ENCODE measurements around the gene CDK13.
"Not testable (repeated sequence)": the region's sequence is repeated elsewhere in the genome, so short reads cannot be mapped to it uniquely, and the experiment has no call there.

Gene CDK13

DNA sequence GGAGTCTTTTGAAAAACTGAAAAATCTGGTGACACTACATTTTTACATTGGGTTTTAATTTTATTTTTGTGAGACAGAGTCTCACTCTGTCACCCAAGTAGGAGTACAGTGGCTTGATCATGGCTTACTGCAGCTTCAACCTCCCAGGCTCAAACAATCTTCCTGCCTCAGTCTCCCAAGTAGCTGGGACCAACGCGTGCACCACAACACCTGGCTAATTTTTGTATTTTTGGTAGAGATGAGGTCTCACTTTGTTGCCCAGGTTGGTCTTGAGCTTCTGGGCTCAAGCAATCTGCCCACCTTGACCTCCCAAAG is 172.8 kb downstream of the CDK13 start:
- Mint-ChIP-seq H3K27ac (no peak overlapping the region), H3K36me3 (peaks cover 3% of the 10 kb centered on the region), H3K4me1 (ENCODE audit: low read depth) (peaks cover 3% of the 10 kb centered on the region), H3K27me3 (no peaks in the 10 kb centered on the region), H3K4me3 (no peak overlapping the region), H3K9me3 (ENCODE audit: low read depth) (no peaks in the 10 kb centered on the region)

DNA sequence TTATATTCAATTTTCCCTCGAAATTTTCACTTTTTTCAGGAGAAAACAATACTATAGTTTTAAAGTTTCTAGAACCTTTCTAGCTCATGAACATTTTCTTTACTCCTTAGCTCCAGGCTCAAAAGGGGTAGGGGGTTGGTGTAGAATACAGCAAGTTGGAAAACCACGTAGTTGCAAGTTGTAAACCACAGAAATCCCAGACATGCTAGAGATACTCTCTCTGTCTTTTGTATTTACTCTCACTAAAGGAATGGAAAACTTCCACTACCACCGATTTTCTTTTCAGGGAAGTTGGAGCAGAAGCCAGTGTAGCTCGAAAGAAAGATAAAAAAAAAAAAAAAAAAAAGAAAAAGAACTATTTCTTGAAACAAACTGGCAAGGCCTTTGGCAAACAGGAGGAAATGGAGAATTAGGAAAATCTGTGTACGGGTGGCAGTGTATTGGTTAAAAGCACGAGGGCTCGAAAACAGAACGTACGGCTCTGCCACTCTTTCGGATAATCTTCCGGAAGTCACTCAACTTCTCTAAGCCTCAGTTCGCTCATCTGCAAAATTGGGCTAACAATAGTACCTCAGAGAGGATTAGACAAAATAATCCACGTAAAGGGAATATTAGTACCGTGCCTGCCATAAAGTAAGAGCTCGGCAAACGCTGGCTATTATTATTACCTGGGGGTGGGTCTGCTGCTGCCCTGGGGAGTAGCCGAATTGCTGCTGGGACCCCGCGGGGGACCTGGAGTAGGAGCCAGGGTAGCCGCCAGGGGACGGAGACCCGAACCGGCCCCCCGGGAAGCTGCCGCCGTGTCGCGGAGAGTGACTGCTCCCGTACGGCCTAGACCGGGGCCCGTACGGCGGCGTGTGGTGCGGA is 183.7 kb downstream of the CDK13 start:
- Mint-ChIP-seq H3K36me3 (peaks cover 5% of the 10 kb centered on the region), H3K4me3 (peak overlapping the region; percentile 95), H3K4me1 (ENCODE audit: low read depth) (peaks cover 47% of the 10 kb centered on the region), H3K27me3 (no peaks in the 10 kb centered on the region), H3K27ac (peak overlapping the region; percentile 93), H3K9me3 (ENCODE audit: low read depth) (no peaks in the 10 kb centered on the region)

DNA sequence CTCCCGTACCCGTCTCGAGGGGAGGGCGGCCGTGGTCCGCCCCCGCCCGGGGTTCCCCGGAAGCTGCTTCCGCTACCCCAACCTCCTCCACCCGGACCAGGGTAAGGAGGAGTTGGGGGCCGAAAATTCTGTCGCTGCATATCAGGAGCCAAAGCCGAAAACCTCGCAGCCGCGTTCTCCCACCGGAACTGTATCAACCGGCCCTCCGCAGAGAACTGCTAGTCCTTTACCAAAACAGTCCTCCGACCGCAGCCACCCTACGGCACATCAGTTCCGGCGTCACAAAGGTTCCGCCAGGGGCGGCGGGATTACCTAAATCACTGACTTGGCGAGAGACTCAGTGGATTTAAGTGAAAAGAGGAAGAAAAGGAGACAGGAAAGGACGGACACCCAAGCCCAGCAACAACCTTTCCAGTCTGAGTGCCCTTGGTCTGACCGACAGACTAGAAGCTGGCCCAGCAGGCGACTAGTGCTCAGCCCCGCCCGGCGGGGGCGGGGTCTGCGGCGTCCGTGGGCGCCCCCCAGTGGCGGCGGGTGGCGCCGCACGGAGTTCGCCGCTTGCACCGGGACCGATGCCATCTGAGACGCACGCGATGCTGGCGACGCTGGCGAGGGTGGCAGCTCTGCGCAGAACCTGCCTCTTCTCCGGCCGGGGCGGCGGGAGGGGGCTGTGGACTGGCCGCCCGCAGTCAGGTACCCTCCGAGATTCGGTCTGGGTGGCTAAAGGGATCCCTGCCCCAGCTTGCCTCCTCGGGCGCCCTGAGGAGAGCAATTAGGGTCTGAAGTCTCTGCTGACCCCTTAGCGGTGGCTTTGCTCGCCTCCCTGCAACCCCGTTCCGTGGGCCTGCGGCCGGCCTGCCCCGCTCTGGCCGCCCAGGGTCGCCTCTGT is 184.6 kb downstream of the CDK13 start, which contains the start of the genes MPLKIP and SUGCT:
TSS of gene MPLKIP (minus strand) at position 195 of the 889 bp plus-strand sequence. CDS start at position 140, 55 bp downstream.
TSS of gene SUGCT (plus strand) at position 578 of the 889 bp plus-strand sequence.
- Mint-ChIP-seq H3K27me3 (no peaks in the 10 kb centered on the region), H3K4me3 (peak within 1 kb of the TSS; percentile 95), H3K36me3 (peaks cover 6% of the 10 kb centered on the region), H3K9me3 (ENCODE audit: low read depth) (no peaks in the 10 kb centered on the region), H3K4me1 (ENCODE audit: low read depth) (peaks cover 41% of the 10 kb centered on the region), H3K27ac (peak within 1 kb of the TSS; percentile 99)

DNA sequence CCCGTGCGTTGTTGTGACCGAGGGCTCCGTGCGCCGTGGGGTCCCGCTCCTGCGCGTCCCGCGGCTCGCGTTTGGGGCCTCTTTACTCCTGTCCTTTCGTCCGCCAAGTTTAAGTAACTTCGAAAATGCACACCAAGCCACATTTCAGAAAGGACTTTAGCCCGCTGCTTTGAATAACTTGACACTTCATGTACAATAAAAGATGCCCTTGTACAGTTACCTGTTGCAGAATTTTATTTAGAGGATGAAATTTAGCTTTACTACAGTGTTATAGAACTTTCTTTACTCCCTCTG is 185.2 kb downstream of the CDK13 start:
- Mint-ChIP-seq H3K4me3 (peak overlapping the region; percentile 83), H3K36me3 (peaks cover 6% of the 10 kb centered on the region), H3K9me3 (ENCODE audit: low read depth) (no peaks in the 10 kb centered on the region), H3K4me1 (ENCODE audit: low read depth) (peaks cover 38% of the 10 kb centered on the region), H3K27ac (peak overlapping the region; percentile 34), H3K27me3 (no peaks in the 10 kb centered on the region)

DNA sequence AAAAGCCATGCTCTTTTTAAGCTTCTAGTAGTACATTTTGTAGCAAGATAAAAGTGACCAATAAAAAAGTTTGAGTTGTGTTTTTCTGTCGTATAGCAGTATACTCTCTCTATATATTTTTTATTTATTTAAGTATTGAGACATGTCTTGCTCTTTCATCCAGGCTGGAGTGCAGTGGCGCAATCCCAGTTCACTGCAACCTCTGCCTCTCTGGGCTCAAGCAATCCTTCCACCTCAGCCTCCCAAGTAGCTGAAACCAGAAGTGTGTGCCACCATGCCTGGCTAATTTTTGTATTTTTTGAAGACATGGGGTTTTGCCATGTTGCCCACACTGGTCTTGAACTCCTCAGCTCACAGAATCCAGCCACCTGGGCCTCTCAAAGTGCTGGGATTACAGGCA is 187.5 kb downstream of the CDK13 start:
- peak overlapping the region; percentile 9 for H3K4me3 Mint-ChIP-seq
- peaks cover 3% of the 10 kb centered on the region for H3K27me3 Mint-ChIP-seq
- no peak overlapping the region for H3K27ac Mint-ChIP-seq

DNA sequence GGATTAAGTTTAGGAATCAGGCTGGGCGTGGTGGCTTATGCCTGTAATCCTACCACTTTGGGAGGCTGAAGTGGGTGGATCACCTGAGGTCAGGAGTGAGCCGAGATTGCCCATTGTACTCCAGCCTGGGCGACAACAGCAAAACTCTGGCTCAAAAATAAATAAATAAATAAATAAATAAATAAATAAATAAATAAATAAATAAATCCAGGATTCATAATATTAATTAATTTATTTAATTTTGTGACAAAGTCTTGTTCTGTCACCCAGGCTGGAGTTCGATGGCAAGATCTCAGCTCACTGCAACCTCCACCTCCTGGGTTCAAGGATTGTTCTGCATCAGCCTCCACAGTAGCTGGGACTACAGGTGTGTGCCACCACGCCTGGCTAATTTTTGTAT is 188.9 kb downstream of the CDK13 start:
- Mint-ChIP-seq H3K27me3 (peaks cover 3% of the 10 kb centered on the region), H3K4me1 (ENCODE audit: low read depth) (peaks cover 9% of the 10 kb centered on the region), H3K27ac (no peak overlapping the region), H3K4me3 (no peak overlapping the region), H3K36me3 (peaks cover 3% of the 10 kb centered on the region), H3K9me3 (ENCODE audit: low read depth) (no peaks in the 10 kb centered on the region)

More for the DNA sequence above, 187.5 kb downstream of the CDK13 start:
- Mint-ChIP-seq H3K4me1 (ENCODE audit: low read depth) (peaks cover 17% of the 10 kb centered on the region), H3K36me3 (peaks cover 3% of the 10 kb centered on the region), H3K9me3 (ENCODE audit: low read depth) (no peaks in the 10 kb centered on the region)

DNA sequence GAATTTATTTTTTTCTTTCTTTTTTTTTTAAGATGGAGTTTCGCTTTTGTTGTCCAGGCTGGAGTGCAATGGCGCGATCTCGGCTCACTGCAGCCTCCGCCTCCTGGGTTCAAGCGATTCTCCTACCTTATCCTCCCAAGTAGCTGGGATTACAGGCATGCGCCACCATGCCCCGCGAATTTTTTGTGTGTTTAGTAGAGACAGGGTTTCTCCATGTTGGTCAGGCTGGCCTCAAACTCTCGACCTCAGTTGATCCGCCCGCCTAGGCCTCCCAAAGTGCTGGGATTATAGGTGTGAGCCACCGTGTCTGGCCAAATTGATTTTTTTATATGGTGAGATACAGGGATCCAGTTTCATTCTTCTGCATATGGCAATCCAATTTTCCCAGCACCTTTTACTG is 189.8 kb downstream of the CDK13 start:
- not testable (repeated sequence) for H3K4me3 Mint-ChIP-seq; H3K27me3 Mint-ChIP-seq; H3K4me1 Mint-ChIP-seq (ENCODE audit: low read depth); H3K9me3 Mint-ChIP-seq (ENCODE audit: low read depth); H3K36me3 Mint-ChIP-seq; H3K27ac Mint-ChIP-seq

DNA sequence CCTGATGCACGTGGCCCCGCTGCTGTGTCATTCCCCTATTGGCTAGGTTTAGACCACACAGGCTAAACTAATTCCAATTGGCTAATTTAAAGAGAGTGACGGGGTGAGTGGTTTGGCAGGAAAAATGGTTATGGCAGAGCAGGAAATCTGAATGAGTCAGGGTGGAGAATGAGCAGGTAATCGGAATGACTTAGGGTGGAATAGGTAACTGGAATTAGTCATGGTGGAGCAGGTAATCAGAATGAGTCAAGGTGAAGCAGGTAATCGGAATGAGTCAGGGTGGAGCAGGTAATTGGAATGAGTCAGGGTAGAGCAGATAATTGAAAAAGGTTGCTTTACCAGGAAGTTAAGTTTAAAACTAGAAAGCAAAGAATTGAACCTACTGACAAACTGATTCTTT is 191.9 kb downstream of the CDK13 start:
- H3K4me1 Mint-ChIP-seq (ENCODE audit: low read depth); H3K4me3 Mint-ChIP-seq; H3K9me3 Mint-ChIP-seq (ENCODE audit: low read depth); H3K36me3 Mint-ChIP-seq; H3K27ac Mint-ChIP-seq; H3K27me3 Mint-ChIP-seq: not testable (repeated sequence)

DNA sequence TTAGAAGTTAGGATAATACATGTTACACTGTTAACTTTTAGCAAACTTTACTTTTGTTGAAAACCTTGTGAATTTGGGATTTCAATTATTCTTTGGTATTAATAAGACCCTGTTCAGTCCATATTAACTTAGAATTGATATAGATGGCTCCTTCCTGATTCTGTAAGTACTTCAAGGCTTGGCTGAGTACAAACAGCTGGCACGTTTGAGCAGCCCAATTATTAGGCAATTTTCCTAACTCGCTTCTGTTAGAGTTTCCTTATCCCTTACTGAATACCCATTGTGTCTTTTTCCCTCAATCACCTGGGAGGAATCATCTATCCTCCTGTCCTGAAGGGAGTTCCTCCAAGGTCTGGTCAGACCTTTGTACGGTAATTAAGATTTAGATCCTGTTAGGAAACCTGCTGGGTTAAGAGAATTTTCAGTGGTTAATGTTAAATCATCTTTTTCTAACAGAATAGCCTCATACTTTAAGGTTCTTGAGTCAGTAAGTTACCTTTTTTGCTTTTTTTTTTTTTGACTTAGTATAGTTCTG is 195.6 kb downstream of the CDK13 start:
- not testable (repeated sequence) for H3K4me1 Mint-ChIP-seq (ENCODE audit: low read depth); H3K36me3 Mint-ChIP-seq; H3K4me3 Mint-ChIP-seq; H3K27me3 Mint-ChIP-seq; H3K27ac Mint-ChIP-seq; H3K9me3 Mint-ChIP-seq (ENCODE audit: low read depth)

DNA sequence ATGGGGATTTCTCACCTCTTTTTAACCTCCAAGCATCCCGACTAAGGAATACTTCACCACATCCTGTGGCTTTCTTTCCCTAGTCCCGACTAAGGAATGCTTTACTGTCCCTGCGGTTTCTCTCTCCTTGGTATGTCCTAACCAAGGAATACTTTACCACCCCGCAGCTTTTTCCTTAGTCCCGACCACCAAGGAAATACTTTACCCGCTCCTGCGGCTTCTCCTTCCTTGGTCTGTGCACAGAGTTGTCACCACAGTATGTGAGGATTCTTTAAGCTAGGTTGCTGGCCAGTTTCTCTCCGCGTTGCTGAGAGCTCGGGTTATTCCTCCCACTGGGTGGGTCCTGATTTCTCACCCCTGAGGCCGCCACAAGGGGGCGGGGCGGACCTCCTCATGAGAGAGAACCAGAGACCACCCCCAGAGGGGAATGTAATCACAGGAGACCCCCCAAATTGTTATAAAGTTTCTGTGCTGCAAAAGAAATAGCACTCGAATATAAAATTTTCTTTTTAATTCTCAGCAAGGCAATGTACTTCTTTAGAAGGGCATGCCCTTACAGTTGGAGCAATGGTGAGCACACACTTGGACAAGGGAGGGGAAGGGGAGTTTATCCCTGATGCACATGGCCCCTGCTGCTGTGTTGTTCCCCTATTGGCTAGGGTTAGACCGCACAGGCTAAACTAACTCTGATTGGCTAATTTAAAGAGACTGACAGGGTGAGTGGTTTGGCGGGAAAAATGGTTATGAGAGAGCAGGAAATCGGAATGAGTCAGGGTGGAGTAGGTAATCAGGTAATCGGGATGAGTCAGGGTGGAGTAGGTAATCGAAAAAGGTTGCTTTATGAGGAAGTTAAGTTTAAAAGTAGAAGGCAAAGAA is 197.6 kb downstream of the CDK13 start:
- no peak overlapping the region for H3K4me3 Mint-ChIP-seq
- H3K27me3 Mint-ChIP-seq = no peaks in the 10 kb centered on the region
- no peaks in the 10 kb centered on the region for H3K4me1 Mint-ChIP-seq (ENCODE audit: low read depth)
- H3K9me3 Mint-ChIP-seq (ENCODE audit: low read depth) = no peaks in the 10 kb centered on the region
- no peak overlapping the region for H3K27ac Mint-ChIP-seq
- peaks cover 6% of the 10 kb centered on the region for H3K36me3 Mint-ChIP-seq

DNA sequence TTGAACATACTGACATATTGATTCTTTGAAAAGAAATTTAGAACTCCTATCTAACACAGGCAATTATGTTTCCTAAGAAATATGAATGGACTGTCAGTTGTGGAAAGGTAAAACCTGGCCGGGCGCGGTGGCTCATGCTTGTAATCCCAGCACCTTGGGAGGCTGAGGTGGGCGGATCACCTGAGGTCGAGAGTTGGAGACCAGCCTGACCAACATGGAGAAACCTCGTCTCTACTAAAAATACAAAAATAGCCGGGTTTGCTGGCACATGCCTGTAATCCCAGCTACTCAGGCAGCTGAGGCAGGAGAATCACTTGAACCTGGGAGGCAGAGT is 198.2 kb downstream of the CDK13 start:
- not testable (repeated sequence) for H3K36me3 Mint-ChIP-seq

DNA sequence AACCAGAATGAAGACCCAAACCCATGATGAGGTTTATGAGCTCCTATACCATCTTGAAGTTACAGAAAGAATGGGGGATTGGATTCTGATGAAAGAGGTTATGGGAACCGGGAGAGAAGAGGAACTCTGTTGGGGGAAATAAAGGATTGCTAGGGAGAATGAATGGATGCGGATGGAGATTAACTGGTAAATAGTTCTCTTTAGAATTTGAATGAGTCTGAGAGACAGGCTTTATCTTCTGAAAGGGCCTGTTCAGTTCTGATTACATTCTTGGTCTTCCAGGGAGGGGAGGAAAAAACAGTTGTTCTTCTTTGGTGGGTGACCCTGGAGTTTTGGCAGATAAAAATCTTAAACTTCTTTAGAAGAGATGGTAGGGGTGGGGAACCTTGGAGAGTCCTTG is 198.6 kb downstream of the CDK13 start:
- H3K4me1 Mint-ChIP-seq (ENCODE audit: low read depth) = no peaks in the 10 kb centered on the region
- H3K36me3 Mint-ChIP-seq = peaks cover 6% of the 10 kb centered on the region
- no peaks in the 10 kb centered on the region for H3K9me3 Mint-ChIP-seq (ENCODE audit: low read depth)
- H3K4me3 Mint-ChIP-seq = no peak overlapping the region
- H3K27ac Mint-ChIP-seq = no peak overlapping the region
- no peaks in the 10 kb centered on the region for H3K27me3 Mint-ChIP-seq

More for the DNA sequence above, 198.2 kb downstream of the CDK13 start:
- not testable (repeated sequence) for H3K4me3 Mint-ChIP-seq; H3K9me3 Mint-ChIP-seq (ENCODE audit: low read depth); H3K27me3 Mint-ChIP-seq; H3K27ac Mint-ChIP-seq; H3K4me1 Mint-ChIP-seq (ENCODE audit: low read depth)
